OCI-LY1 (cell line): ENCODE results near the gene SLCO4A1.

Experiments used
- H2AFZ ChIP-seq: fragments of 200-600 bp; sonication (generic), shearing (Covaris generic); 2 replicates; pipeline ENCODE4 v1.6.0; 2014; ENCODE audit warnings: antibody characterized with exemption, mild to moderate bottlenecking, low read length
- H3F3A ChIP-seq: fragments of 200-600 bp; sonication (generic), shearing (Covaris generic); 2 replicates; pipeline ENCODE4 v1.6.0; 2014; ENCODE audit warnings: mild to moderate bottlenecking, antibody characterized with exemption, low read length, moderate library complexity; ENCODE audit not compliant: insufficient read depth
- H3K27ac ChIP-seq: fragments of 200-600 bp; sonication (generic); 2 replicates; pipeline ENCODE4 v1.5.1; 2014; ENCODE audit warnings: low read length, mixed run types, mild to moderate bottlenecking, low read depth; ENCODE audit not compliant: poor library complexity, severe bottlenecking
- H3K27me3 ChIP-seq: fragments of 200-600 bp; sonication (generic); 2 replicates; pipeline ENCODE4 v1.6.0; 2014; ENCODE audit warnings: antibody characterized with exemption, mild to moderate bottlenecking, low read length, moderate library complexity; ENCODE audit not compliant: insufficient read depth
- H3K36me3 ChIP-seq: fragments of 200-600 bp; sonication (generic); 2 replicates; pipeline ENCODE4 v1.6.1; 2014; ENCODE audit warnings: mild to moderate bottlenecking, antibody characterized with exemption, low read length, moderate library complexity, mixed read lengths; ENCODE audit not compliant: insufficient read depth
- H3K4me1 ChIP-seq: fragments of 200-600 bp; sonication (generic); 2 replicates; pipeline ENCODE4 v1.5.1; 2014; ENCODE audit warnings: mild to moderate bottlenecking, low read length, moderate library complexity; ENCODE audit not compliant: insufficient read depth, severe bottlenecking
- H3K4me2 ChIP-seq: fragments of 200-600 bp; sonication (generic), shearing (Covaris generic); 2 replicates; pipeline ENCODE4 v1.6.1; 2014; ENCODE audit warnings: low read length
- H3K4me3 ChIP-seq: fragments of 200-600 bp; sonication (generic); 2 replicates; pipeline ENCODE4 v1.5.1; 2014; ENCODE audit warnings: low read length, low read depth, mild to moderate bottlenecking, mixed read lengths; ENCODE audit not compliant: poor library complexity, severe bottlenecking
- H3K79me2 ChIP-seq: fragments of 200-600 bp; shearing (Covaris generic); 2 replicates; pipeline ENCODE4 v1.6.1; 2016; ENCODE audit warnings: mixed run types, low read length, mixed read lengths; ENCODE audit not compliant: insufficient read depth
- H3K9ac ChIP-seq: fragments of 200-600 bp; sonication (generic), shearing (Covaris generic); 2 replicates; pipeline ENCODE4 v1.6.1; 2014; ENCODE audit warnings: mild to moderate bottlenecking, low read length, mixed read lengths
- H3K9me2 ChIP-seq: fragments of 200-600 bp; sonication (generic), shearing (Covaris generic); 2 replicates; pipeline ENCODE4 v1.6.1; 2014; ENCODE audit warnings: low read depth, mild to moderate bottlenecking, low read length, mixed read lengths
- H3K9me3 ChIP-seq: fragments of 200-600 bp; shearing (Covaris generic); 2 replicates; pipeline ENCODE4 v1.6.1; 2014; ENCODE audit warnings: low read length, mixed read lengths
- H4K20me1 ChIP-seq: fragments of 200-600 bp; sonication (generic), shearing (Covaris generic); 2 replicates; pipeline ENCODE4 v1.6.0; 2016; ENCODE audit warnings: mild to moderate bottlenecking, low read length; ENCODE audit not compliant: insufficient read depth
- CTCF ChIP-seq: fragments of 200-600 bp; sonication (generic), shearing (Covaris generic); IDR thresholded peaks from 2 replicates; pipeline ENCODE4 v1.5.1; 2017; ENCODE audit warnings: mild to moderate bottlenecking, antibody characterized with exemption, low read length, moderate library complexity, mixed read lengths
- EZH2 ChIP-seq: fragments of 200-600 bp; sonication (generic), shearing (Covaris generic); IDR thresholded peaks from 2 replicates; pipeline ENCODE4 v1.8.0; 2017; ENCODE audit warnings: borderline replicate concordance, mixed run types, mild to moderate bottlenecking, antibody characterized with exemption, low read length, moderate library complexity, mixed read lengths

Gene SLCO4A1

GRCh38 chr20:62596921-62597320 lies 45.4 kb upstream of the SLCO4A1 start:
- Histone ChIP-seq H3F3A (no peaks in the 10 kb centered on the region), H3K9me3 (no peaks in the 10 kb centered on the region), H2AFZ (no peak overlapping the region), H3K4me3 (no peak overlapping the region), H3K4me1 (no peaks in the 10 kb centered on the region), H3K9ac (no peak overlapping the region), H4K20me1 (no peaks in the 10 kb centered on the region), H3K4me2 (no peak overlapping the region), H3K9me2 (no peaks in the 10 kb centered on the region), H3K79me2 (no peaks in the 10 kb centered on the region), H3K27me3 (no peaks in the 10 kb centered on the region), H3K36me3 (no peaks in the 10 kb centered on the region), H3K27ac (no peak overlapping the region)
- TF ChIP-seq EZH2 (no peak), CTCF (no peak)

GRCh38 chr20:62597416-62598115 lies 44.7 kb upstream of the SLCO4A1 start:
- H3K36me3 ChIP-seq, result no peaks in the 10 kb centered on the region
- no peaks in the 10 kb centered on the region for H3K79me2 ChIP-seq
- H3K27ac ChIP-seq, result no peak overlapping the region
- H2AFZ ChIP-seq, result no peak overlapping the region
- H3K9ac ChIP-seq, result no peak overlapping the region
- H3K9me2 ChIP-seq, result no peaks in the 10 kb centered on the region
- no peak overlapping the region for H3K4me3 ChIP-seq
- no peak for TF ChIP-seq CTCF
- no peak for TF ChIP-seq EZH2
- no peaks in the 10 kb centered on the region for H3K27me3 ChIP-seq
- no peak overlapping the region for H3K4me2 ChIP-seq
- no peaks in the 10 kb centered on the region for H3F3A ChIP-seq
- H4K20me1 ChIP-seq, result no peaks in the 10 kb centered on the region
- no peaks in the 10 kb centered on the region for H3K9me3 ChIP-seq
- H3K4me1 ChIP-seq, result no peaks in the 10 kb centered on the region

GRCh38 chr20:62598761-62599194 lies 43.5 kb upstream of the SLCO4A1 start:
- no peak for TF ChIP-seq EZH2
- no peak for TF ChIP-seq CTCF
- H3K9me3 ChIP-seq, result no peaks in the 10 kb centered on the region
- H3F3A ChIP-seq, result no peaks in the 10 kb centered on the region
- H4K20me1 ChIP-seq, result no peaks in the 10 kb centered on the region
- H3K36me3 ChIP-seq, result no peaks in the 10 kb centered on the region
- no peaks in the 10 kb centered on the region for H3K27me3 ChIP-seq
- no peak overlapping the region for H3K27ac ChIP-seq
- no peak overlapping the region for H3K4me3 ChIP-seq
- H3K9ac ChIP-seq, result no peak overlapping the region
- H3K4me2 ChIP-seq, result no peak overlapping the region
- no peaks in the 10 kb centered on the region for H3K79me2 ChIP-seq
- no peaks in the 10 kb centered on the region for H3K4me1 ChIP-seq
- H2AFZ ChIP-seq, result no peak overlapping the region
- H3K9me2 ChIP-seq, result no peaks in the 10 kb centered on the region
